ENCODE data around the gene IRX3. TPM values are rescaled to one million over a fixed set of nuclear protein-coding genes. Genes with fewer than 3 reads are reported as not detected.

Gene IRX3
- total and polyA plus RNA-seq, 2 experiments from 2014 or later = 0.90 to 1.6 TPM

- no peak for TF ChIP-seq ZNF462 (CRISPR knock-in tag; IDR thresholded peaks at IDR 0.05)
Measured at GRCh38 chr16:54269461-54269860, 17.1 kb downstream of the IRX3 start (continued).

GRCh38 chr16:54268766-54269165 lies 17.8 kb downstream of the IRX3 start:
- Histone ChIP-seq H3F3A (replicated peaks; ENCODE audit: low read depth) (no peaks in the 10 kb centered on the region), H3K79me2 (replicated peaks; ENCODE audit: insufficient read depth) (no peaks in the 10 kb centered on the region), H3K36me3 (ENCODE audit: insufficient read depth) (no peaks in the 10 kb centered on the region), H3K4me1 (ENCODE audit: insufficient read depth) (no peaks in the 10 kb centered on the region), H3K27ac (ENCODE audit: low read depth) (no peak overlapping the region), H2AFZ (no peak overlapping the region), H3K9me2 (ENCODE audit: insufficient read depth) (no peaks in the 10 kb centered on the region), H4K20me1 (replicated peaks; ENCODE audit: insufficient read depth) (no peaks in the 10 kb centered on the region; the same call in 1 of the 2 replicates), H3K4me3 (no peak overlapping the region), H3K4me2 (no peak overlapping the region), H3K27me3 (ENCODE audit: insufficient read depth) (no peaks in the 10 kb centered on the region)
- Mint-ChIP-seq H3K27ac (no peak overlapping the region), H3K9me3 (no peaks in the 10 kb centered on the region), H3K27me3 (ENCODE audit: insufficient read depth, low read depth, poor library complexity) (no peaks in the 10 kb centered on the region), H3K4me1 (no peaks in the 10 kb centered on the region), H3K4me3 (no peak overlapping the region), H3K36me3 (ENCODE audit: low read depth) (no peaks in the 10 kb centered on the region; the same call in 2 of the 3 replicates)
- TF ChIP-seq EZH2 (IDR thresholded peaks at IDR 0.05; ENCODE audit: low read depth, unreplicated experiment) = no peak
- no peak for TF ChIP-seq CTCF (conservative IDR thresholded peaks at IDR 0.05; ENCODE audit: low read depth in 2 of 2)
- TF ChIP-seq NANOG (IDR thresholded peaks at IDR 0.05; ENCODE audit: borderline replicate concordance) = no peak
- DNase-seq (ENCODE audit: low spot score) (no peak), ATAC-seq (no peak)

Measured in GM23338 (cell line).